IPS DF 4.7 (cell line): ENCODE data around the gene ATP9A.
"Not testable (repeated sequence)": the region's sequence is repeated elsewhere in the genome, so short reads cannot be mapped to it uniquely, and the experiment has no call there.

ENCODE experiments used
- DNase-seq: peaks from one replicate; pipeline ENCODE4 v3.0.0-alpha.2; 2013; ENCODE audit warnings: low spot score; ENCODE audit errors: extremely low read depth

Gene ATP9A

DNA sequence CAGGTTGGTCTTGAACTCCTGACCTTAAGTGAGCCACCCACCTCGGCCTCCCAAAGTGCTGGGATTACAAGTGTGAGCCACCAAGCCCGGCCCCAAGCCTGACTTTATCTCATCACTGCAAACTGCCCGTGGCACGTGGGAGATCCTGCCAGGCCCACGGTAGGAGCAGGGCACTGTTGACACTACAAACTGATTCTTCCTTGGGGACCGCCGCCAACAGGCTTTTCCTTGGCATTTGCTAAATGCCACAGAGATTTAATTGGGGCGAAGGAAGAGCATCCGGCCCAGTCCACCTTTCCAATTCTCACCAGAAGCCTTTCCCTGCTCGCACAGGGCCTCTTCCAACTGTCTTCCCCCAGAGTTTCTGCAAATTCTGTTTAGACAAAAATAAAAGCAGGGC, 11.0 kb downstream of the ATP9A start:
- DNase-seq: no peak

DNA sequence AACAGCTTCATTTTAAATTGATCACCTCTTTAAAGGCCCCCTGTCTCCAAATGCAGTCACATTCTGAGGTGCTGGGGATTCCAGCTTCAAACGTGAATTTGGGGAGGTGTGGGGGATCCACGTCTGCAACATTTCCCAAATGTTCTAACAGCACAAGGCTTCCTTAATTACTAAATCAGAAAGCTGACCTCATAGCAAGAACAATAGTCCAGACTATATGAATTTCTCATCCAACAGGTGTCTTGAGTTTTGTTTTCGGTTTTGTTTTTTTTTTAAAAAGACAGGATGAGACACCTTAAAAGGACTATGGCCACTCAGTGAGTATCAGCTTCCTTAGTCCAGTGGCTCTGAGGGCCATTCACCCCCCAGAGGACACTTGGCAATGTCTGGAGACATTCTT, 11.5 kb downstream of the ATP9A start:
- no peak for DNase-seq

DNA sequence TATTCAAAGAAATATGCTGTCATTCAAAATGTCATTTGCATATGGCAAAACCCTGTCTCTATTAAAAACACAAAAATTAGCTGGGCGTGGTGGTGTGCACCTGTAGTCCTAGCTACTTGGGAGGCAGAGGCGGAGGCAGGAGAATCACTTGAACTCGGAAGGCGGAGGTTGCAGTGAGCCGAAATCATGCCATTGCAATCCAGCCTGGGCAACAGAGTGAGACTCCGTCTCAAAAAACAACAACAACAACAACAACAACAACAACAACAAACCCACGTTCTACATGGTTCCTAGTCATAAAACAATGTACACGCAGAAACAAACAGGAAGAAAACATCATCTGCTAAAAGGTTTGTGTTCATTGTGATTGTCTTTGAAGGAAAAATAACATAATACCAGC, 15.0 kb downstream of the ATP9A start:
- not testable (repeated sequence) for DNase-seq

DNA sequence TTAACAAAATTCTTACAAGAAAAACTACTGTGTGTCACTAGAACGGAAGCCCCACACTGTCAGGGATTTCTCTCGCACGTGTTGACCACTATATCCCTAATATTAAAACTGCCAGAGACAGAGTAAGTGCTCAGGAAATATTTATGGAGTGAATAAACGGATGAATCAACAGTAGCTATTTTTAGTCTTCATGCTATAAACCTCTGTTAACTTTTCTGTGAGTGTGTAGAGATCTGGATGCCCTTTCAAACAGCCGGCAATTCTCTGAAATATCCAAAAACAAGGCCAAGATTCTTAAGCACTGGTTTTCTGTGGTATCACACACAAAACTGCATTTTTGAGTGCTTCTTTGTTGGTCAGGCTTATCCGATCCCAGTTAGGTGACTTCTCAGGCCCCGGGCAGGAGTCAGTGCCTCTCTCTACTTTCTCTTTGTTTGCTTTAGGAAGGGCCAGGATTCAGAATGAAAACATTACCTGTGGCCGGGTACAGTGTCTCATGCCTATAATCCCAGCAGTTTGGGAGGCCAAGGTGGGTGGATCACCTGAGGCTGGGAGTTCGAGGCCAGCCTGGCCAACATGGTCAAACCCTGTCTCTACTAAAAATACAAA, 15.7 kb downstream of the ATP9A start:
- no peak for DNase-seq

DNA sequence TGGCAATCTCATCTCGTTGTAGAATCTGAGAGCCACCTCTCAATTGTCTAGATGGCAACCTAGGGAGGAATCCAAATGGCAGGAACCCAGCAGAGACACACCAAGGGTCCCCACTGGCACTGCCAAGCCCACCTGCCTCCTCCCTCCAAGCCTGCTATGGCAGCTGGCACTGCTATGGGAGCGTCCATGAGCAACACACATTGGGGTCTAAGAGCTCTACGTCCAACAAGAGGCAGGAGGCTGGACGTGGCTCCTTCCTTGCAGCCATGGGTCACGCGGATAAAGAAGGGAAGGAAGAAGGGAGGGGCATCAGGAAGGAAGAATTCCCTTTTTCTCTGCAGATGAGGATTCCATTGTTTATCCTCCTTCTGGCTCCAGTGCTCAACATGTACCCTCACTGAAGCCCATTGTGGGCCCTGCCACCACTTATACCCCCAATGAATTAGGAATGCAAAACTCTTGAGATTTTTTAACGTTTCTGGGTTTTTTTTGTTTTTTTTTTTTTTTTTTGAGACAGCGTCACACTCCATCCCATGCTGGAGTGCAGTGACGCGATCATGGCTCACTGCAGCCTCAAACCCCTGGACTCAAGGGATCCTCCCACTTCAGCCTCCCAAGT, 17.3 kb downstream of the ATP9A start:
- DNase-seq: no peak

DNA sequence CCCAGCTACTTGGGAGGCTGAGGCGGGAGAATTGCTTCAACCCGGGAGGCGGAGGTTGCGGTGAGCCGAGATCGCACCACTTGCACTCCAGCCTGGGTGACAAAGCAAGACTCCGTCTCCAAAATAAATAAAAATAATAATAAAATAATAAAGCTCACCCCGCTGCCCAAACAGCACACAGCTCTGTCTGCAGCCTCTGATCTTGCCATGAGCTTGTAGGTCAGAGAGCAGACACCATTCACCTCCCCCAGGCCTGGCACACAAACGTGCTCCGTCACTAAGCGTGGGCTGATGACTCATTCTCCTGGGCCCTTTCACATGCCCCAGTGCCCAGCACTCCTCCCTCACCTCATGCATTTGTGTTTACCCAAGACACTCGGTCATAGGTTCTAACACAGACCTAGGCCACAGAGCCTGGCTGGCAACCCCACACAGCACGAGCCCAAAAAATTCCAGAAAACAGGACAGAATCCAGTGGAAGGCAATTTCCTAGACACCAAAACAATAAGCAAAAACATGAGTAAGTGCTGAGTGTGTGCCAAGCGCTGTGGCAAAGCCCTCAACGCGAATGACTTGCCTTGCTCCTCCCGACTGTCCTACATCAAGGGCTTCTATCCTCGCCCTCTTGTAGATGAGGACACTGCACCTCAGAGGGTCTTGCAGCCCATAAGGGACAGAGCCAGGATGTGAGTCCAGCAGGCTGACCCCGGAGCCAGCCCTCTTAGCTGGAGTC, 18.0 kb downstream of the ATP9A start:
- DNase-seq: no peak

DNA sequence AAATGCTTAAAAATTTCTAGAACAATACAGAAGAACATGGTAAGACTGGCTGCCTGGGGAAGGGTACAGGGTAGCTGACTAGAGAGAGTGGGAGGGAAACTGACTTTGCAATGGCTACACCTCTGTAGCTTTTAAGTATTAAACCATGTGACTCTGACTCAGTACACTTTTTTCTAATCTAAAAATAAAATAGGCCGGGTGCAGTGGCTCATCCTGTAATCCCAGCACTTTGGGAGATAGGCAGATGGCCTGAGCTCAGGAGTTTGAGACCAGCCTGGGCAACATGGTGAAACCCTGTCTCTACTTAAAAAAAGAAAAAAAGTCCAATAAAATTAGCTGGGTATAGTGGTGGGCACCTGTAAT, 18.5 kb downstream of the ATP9A start:
- no peak for DNase-seq

DNA sequence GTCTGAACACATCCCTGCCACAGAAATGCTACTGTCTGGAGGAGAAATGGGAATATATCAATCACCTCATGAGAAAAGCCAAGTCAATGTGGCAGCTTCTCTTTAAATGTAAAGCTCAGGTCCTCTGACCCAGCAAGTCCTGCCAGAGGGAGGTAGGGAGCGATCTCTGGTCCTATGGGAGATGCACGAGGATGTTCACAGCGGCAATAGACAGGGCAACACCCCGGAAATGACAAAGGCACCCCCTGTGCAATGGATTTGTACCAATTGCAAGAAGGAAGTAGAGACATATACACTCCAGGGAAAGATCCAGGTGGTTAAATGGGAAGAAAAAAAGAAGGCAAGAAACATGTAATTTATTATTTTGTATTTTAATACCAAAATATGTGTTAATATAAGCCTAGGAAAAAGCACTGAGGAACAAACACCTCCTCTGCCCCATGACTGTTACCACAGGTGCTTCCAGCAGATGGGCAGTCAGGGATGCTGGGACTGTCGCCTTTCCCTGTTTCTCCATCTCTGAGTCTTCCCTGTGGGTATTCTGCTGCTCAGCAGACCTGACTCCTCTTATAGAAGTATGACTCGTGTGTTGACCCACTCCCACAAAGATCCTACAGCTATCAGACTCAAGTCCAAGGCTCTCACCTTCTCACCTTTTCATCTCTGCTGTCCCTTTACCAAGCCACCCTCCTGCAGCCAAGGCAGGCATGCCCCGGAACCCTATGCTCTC, 20.8 kb downstream of the ATP9A start:
- no peak for DNase-seq

DNA sequence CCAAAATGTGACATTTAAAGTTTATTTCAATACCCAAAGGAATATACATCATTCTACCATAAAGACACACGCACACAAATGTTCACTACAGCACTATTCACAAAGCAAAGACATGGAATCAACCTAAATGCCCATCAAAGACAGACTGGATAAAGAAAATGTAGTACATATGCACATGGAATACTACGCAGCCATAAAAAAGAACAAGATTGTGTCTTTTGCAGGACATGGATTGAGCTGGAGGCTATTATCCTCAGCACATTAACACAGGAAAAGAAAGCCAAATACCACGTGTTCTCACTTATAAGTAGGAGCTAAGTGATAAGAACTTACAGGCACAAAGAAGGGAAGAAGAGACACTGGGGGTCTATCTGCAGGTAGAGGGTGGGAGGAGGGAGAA, 22.4 kb downstream of the ATP9A start:
- no peak for DNase-seq

DNA sequence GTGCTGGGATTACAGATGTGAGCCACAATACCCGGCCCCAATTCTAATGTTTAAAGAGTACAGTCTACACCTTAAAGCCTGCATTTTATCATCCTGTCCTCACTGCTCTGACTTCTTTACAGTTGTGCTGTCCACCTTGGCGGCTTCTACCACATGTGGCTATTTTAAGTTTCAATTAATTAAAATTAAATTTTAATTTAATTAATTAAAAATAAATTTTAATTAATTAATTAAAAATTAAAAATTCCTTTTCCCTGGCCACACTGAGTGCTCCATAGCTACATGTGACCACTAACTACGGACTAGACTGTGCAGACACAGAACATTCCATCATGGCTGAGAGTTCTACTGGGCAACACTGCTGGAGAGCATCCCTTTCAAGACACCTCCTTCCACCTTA, 27.4 kb downstream of the ATP9A start:
- no peak for DNase-seq

DNA sequence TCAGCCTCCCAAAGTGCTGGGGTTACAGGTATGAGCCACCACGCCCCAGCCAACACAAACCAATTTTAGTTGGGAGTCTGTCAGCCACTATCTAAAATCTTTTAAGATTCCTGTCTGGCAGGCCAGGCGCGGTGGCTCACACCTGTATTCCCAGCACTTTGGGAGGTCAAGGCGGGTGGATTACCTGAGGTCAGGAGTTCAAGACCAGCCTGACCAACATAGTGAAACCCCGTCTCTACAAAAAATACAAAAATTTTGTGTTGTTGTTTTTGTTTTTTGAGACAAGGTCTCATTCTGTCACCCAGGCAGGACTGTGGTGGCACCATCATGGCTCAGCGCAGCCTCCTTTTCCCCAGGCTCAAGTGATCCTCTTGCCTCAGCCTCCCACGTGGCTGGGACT, 27.9 kb downstream of the ATP9A start:
- DNase-seq: not testable (repeated sequence)

DNA sequence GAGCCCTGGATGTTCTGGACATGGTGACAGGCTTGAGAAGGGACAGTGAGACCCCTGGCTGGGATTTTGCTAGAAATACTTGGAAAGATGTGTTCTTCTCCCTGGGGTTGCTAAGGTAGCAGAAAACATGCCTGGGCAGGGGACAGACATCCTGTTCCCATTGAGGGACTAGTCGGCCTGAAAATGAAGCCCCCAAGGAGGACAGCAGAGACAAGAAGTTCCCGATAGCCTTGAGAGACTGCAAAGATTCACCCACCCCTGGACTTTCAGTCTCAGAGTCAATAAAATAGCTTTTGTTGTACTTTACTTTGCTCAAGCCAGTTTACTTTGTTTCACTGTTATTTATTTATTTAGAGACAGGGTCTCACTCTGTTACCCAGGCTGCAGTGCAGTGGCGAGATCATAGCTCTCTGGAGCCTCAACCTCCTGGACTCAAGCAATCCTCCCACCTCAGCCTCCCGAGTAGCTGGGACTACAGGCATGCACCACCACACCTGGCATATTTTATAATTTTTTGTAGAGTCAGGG, 28.4 kb downstream of the ATP9A start:
- DNase-seq: no peak

DNA sequence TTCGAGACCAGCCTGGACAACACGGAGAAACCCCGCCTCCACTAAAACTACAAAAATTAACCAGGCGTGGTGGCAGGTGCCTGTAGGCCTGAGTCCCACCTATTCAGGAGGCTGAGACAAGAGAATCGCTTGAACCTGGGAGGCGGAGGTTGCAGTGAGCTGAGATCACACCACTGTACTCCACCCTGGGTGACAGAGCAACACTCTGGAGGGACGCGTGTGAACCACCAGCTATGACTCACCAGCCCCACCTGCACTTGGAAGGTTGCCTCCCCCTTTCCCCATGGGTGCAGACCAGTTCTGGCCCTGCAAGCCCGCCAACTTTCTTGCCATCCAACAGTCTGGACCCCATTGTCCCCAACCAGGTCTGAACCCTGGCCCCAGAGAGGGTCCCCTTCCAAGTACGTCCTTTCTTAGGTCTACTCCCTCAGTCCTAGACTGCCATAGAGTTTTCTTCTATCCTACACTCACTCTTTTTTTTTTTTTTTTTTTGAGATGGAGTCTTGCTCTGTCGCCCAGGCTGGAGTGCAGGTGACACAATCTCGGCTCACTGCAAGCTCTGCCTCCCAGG, 29.2 kb downstream of the ATP9A start:
- DNase-seq: no peak

DNA sequence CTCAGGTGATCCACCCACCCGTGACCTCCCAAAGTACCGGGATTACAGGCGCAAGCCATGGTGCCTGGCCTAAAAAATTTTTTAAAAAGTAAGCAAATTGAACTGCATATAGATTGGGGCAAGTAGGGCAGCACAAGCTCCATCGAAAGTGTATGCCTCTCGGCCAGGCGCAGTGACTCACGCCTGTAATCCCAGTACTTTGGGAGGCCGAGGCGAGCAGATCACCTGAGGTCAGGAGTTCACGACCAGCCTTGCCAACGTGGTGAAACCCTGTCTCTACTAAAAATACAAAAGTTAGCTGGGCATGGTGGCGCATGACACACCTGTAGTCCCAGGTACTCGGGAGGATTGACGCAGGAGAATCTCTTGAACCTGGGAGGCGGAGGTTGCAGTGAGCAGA, 29.9 kb downstream of the ATP9A start:
- not testable (repeated sequence) for DNase-seq

DNA sequence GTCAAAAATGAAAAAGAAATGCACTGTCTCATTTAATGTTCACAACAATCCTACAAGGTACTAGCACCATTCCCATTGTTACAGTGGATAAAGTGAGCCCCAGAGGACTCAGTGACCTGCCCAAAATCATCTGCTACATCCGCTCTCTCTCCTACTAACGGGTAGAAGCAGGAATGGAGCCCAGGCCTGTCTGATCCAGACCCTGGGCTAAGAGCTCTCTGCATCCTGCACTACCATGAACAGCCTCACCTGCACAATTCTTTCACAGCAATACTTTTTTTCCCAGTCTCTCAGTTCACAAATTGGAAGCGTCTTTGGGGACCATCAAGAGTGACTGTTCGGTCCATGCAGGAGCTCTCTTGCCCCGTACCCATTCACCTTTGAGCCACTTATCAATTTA, 31.2 kb downstream of the ATP9A start:
- DNase-seq: no peak

DNA sequence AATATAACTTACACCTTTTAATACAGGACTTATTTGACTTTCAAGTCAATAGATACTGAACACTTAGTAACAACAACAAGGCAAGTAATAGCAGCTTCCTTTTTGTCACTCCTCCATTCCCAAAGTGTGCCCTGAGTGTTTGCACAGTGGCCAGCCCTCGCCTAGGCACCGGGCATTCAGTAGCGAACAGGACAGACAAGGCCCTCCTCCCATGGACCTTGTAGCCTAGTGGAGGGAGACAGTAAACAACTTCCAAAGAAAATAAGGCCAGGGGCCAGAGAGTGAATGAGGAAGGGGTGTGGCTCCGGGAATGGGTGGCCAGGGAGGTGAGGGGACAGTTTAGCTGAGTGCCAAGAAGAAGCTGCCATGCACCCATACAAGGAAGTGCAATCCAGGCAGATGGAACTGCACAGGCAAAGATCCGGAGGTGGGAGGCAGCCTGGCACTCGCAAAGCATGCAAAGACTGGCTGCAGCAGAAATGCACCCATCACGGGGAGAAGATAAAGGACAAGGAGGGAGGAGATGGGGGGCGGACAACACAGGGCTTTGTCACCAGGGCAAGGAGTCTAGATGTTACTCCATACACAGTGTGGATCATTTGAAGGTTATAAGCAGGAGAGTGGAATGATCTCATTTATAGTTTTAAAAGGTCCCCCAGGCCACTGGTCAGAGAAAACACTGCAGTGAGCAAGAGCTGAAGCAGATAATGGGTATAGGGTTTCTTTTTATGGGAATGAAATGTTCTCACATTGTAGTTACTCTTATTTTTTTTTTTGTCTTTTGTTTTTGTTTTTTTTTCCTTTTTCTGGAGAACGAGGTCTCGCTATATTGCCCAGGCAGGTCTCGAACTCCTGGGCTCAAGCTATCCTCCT, 32.2 kb downstream of the ATP9A start:
- no peak for DNase-seq

DNA sequence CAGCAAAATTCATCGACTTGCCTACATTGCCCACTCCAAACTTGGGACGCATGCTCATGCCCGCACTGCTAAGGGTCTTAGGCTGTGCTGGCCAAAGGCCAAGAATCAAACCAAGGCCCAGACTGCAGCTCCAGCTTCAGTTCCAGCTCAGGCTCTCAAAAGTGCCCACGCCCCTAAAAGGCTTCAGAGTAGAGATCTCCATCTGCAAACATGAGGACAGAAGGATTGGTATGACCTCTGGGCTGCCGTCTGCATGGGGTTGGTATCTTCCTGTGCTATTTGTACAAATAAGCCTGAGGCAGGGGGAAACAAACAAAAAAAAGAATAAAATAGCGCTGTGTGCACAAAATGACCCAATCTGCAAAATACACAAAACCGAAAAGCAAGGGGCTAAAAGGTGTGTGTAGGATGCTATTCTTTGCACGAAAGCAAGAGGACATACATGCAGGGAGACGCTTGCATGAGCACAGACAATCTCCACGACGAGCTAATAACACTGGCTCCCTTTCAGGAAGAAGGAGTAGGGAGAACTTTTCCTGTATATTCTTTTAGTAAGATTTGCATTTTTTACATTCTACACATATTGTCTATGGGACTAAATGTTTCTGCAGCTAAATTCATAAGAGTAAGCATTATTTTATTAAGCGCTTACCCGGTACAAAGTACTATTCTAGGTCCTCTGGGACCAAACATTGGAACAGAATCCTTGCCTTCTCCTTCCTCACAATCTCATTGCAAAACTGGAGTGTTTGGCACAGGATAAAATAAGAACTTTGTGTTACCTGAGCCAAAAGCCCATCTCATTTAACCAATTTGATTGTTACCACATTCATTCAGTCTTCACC, 33.1 kb downstream of the ATP9A start:
- DNase-seq: no peak

DNA sequence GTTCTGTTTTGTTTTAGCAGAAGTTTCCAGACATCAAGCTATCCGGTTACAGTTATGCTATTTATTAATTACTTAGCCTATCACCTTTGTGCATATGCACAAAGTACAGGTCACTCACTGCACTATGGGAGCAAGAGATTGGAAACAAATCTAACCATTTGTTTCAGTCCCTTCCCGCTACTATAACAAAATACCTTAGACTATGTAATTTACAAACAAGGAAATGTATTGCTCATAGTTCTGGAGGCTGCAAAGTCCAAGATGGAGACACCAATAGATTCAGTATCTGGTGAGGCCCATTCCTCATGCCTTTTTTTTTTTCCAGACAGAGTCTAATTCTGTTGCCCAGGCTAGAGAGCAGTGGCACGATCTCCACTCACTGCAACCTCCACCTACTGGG, 35.1 kb downstream of the ATP9A start:
- no peak for DNase-seq

DNA sequence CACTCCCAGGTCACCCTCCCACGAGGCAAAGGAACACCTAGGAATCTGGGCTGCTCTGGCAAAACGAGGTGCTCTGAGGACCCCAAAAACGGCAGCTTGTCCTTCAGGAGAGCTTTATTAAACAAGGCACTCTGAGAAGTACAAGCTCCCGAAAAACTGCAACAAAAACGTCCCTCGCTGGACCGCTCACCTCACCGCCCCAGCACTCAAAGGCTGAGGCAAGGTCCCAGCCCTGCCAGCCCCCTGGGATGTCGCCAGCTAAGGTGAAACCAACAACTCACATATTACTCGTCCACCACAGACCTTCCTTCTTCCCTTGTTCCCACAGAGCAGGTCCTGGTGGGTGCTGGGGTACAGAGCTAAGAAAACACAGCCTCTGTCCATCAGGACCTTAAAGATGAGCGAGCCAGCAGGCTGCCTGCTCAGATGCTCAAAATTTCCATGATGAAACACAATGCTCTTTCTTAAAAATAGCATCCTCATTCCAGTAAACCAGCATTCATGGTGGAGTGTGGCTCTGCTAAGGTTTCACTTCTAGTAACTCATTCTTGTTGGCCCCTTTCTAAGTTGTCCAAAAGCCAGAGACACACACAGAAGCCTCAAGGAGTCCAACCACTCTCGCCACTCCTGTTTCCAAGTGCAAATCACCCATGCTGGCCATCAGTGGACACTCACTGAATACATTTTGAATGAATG, 35.9 kb downstream of the ATP9A start:
- no peak for DNase-seq
